Mammary epithelial cell (primary cell): ENCODE measurements around the gene CHRNG.

Experiments used
- EZH2 ChIP-seq: IDR thresholded peaks from 2 replicates; pipeline ENCODE4 v1.6.1; 2012; ENCODE audit warnings: low read length, inconsistent platforms, borderline replicate concordance
- TF ChIP-seq, protein P1 (sequence below), 2 donors: IDR thresholded peaks in 1 of 2; conservative IDR thresholded peaks in 1 of 2; 2 replicates each; pipeline ENCODE4 v1.5.1; 2011 to 2012; ENCODE audit warnings: inconsistent platforms in 2 of 2, low read length in 2 of 2, mild to moderate bottlenecking in 2 of 2, control low read depth in 1 of 2, low read depth in 1 of 2; ENCODE audit not compliant: insufficient read depth in 1 of 2; ENCODE audit errors: extremely low read depth in 1 of 2

DNA sequence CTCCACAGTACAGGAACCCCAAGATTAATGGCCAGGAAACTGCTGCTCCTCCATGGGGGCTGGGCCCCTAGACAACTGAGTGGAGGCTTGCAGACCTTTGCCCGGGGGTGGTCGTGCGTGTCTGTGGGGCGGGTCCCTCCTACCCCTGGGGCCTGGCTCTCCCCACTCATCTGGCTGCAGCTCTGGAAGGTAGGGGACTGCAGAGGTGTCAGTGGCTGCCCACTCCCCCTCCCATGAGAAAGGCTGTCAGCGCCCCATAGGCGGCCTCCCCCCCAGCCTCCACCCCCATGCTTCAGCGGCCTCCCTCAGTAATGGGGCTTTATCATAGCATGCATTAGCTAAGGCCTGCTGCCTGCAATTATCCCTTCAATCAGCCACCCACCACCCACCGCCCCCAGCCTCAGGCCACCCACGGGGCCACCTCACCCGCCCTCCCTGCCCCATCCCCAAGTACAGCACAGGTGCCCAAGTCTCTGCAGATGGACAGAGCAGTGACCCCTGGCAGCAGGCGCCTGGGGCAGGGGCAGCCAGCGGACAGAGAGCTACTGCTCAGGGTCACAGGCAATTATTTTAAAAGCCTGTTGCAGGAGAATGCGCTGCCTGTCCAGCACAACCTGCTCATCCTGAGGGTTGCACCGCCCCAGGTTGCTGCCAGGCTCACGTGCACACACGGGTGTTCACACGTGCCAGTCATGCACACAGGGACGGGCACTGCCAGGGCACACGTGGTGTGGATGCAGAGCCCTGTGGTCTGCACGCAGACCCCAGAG is 42.8 kb upstream of the CHRNG start:
- TF ChIP-seq, protein P1, sequence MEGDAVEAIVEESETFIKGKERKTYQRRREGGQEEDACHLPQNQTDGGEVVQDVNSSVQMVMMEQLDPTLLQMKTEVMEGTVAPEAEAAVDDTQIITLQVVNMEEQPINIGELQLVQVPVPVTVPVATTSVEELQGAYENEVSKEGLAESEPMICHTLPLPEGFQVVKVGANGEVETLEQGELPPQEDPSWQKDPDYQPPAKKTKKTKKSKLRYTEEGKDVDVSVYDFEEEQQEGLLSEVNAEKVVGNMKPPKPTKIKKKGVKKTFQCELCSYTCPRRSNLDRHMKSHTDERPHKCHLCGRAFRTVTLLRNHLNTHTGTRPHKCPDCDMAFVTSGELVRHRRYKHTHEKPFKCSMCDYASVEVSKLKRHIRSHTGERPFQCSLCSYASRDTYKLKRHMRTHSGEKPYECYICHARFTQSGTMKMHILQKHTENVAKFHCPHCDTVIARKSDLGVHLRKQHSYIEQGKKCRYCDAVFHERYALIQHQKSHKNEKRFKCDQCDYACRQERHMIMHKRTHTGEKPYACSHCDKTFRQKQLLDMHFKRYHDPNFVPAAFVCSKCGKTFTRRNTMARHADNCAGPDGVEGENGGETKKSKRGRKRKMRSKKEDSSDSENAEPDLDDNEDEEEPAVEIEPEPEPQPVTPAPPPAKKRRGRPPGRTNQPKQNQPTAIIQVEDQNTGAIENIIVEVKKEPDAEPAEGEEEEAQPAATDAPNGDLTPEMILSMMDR (conservative IDR thresholded peaks at IDR 0.05 in 1 of 2, IDR thresholded peaks at IDR 0.05 in 1 of 2; ENCODE audit: extremely low read depth in 1 of 2, insufficient read depth in 1 of 2, low read depth in 1 of 2, low read length in 2 of 2): no peak
- TF ChIP-seq EZH2: no peak
